MM.1S (cell line): ENCODE measurements around the gene ZNF462.

Source experiments
- CTCF ChIP-seq: fragments of 300-600 bp; sonication (generic); IDR thresholded peaks from 2 replicates; pipeline ENCODE4 v1.5.1; 2016; ENCODE audit warnings: antibody characterized with exemption, low read length, mixed read lengths
- EZH2 ChIP-seq: fragments of 300-600 bp; sonication (generic); optimal IDR thresholded peaks from 2 replicates; pipeline ENCODE3; 2017; ENCODE audit warnings: low read depth, mild to moderate bottlenecking, antibody characterized with exemption, low read length, mixed read lengths

- TF ChIP-seq CTCF (no peak), EZH2 (no peak)
Measured at GRCh38 chr9:106889061-106889590, 26.2 kb downstream of the ZNF462 start.
